ENCODE results near the gene PPFIA3.

The PPFIA3 gene

DNA sequence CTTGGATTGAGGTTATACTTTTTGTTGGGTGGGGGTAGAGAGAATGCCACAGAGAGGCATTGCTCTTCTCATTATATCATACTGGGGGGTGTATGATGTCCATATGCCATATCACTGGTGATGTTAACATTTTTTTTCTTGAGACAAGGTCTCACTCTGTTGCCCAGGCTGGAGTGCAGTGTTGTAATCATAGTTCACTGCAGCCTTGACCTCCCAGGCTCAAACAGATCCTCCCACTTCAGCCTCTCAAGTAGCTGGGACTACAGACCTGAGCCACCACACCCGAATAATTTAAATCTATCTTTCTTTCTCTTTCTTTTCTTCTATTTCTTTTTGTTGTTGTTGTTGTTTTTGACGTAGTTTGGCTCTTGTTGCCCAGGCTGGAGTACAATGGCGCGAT, 39.0 kb upstream of the PPFIA3 start:
- peaks cover 3% of the 10 kb centered on the region for H3K9me3 Mint-ChIP-seq
- H3K27me3 Mint-ChIP-seq (ENCODE audit: low read depth, poor library complexity) = peaks cover 38% of the 10 kb centered on the region
- no peak overlapping the region for H3K4me3 Mint-ChIP-seq
- peaks cover 10% of the 10 kb centered on the region for H3K4me1 Mint-ChIP-seq
- H3K27ac Mint-ChIP-seq = no peak overlapping the region
- no peaks in the 10 kb centered on the region for H3K36me3 Mint-ChIP-seq (ENCODE audit: low read depth)
- no peak for DNase-seq
- TF ChIP-seq, protein P1, sequence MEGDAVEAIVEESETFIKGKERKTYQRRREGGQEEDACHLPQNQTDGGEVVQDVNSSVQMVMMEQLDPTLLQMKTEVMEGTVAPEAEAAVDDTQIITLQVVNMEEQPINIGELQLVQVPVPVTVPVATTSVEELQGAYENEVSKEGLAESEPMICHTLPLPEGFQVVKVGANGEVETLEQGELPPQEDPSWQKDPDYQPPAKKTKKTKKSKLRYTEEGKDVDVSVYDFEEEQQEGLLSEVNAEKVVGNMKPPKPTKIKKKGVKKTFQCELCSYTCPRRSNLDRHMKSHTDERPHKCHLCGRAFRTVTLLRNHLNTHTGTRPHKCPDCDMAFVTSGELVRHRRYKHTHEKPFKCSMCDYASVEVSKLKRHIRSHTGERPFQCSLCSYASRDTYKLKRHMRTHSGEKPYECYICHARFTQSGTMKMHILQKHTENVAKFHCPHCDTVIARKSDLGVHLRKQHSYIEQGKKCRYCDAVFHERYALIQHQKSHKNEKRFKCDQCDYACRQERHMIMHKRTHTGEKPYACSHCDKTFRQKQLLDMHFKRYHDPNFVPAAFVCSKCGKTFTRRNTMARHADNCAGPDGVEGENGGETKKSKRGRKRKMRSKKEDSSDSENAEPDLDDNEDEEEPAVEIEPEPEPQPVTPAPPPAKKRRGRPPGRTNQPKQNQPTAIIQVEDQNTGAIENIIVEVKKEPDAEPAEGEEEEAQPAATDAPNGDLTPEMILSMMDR (IDR thresholded peaks at IDR 0.05) = no peak

DNA sequence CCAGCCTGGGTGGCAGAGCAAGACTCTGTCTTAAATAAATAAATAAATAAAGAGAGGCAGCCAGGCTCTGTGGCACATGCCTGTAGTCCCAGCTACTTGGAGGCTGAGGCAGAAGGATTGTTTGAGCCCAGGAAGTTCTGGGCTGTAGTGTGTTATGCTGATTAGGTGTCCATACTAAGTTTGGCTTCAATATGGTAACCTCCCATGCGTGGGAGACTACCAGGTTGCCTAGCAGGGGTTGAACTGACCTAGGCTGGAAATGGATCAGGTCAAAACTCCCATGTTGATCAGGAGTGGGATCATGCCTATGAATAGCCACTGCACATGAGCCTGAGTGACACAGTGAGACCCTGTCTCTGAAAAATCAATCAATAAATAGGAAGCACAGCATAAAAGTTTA, 38.1 kb upstream of the PPFIA3 start:
- Mint-ChIP-seq H3K27ac (no peak overlapping the region), H3K36me3 (ENCODE audit: low read depth) (peaks cover 3% of the 10 kb centered on the region), H3K4me3 (no peak overlapping the region)

DNA sequence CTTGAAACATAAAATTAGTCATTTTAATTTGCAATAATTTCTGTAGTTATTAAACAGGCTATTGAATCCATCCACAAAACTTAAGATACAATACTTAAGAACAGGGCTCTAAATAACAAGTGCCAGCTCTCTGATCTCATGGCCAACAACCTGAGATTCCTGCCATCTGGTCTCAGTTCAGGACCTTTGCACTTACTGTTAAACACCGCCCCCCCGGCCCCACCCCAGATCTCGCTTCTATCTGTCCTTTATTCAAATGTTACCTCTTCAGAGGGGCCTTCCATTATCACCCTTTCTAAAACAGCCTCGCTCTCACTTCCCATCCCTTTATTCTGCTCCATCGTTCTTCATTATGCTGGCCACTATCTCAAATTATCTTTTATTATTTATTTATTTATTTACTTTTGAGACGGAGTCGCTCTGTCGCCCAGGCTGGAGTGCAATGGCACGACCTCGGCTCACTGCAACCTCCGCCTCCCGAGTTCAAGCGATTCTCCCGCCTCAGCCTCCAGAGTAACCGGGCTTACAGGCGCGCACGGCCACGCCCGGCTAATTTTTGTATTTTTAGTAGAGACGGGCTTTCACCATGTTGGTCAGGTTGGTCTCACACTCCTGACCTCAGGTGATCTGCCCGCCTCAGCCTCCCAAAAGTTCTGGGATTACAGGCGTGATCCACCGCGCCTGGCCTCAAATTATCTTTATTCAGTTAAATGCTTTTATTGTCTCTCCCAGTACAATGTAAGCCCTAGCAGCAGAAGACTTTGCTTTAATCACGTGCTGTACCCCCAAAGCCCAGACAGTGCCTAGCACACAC, 34.9 kb upstream of the PPFIA3 start:
- H3K27ac Mint-ChIP-seq = peak overlapping the region; percentile 96
- TF ChIP-seq, protein P1 (IDR thresholded peaks at IDR 0.05) = no peak
- H3K4me3 Mint-ChIP-seq = peak overlapping the region; percentile 98
- H3K36me3 Mint-ChIP-seq (ENCODE audit: low read depth) = peaks cover 27% of the 10 kb centered on the region
- H3K27me3 Mint-ChIP-seq (ENCODE audit: low read depth, poor library complexity) = peaks cover 29% of the 10 kb centered on the region
- no peak for DNase-seq
- peaks cover 3% of the 10 kb centered on the region for H3K9me3 Mint-ChIP-seq
- H3K4me1 Mint-ChIP-seq = peaks cover 34% of the 10 kb centered on the region

More for the DNA sequence above, 38.1 kb upstream of the PPFIA3 start:
- peaks cover 3% of the 10 kb centered on the region for H3K9me3 Mint-ChIP-seq
- H3K4me1 Mint-ChIP-seq = peaks cover 15% of the 10 kb centered on the region
- no peak for DNase-seq
- peaks cover 39% of the 10 kb centered on the region for H3K27me3 Mint-ChIP-seq (ENCODE audit: low read depth, poor library complexity)
- TF ChIP-seq, protein P1 (IDR thresholded peaks at IDR 0.05) = no peak

DNA sequence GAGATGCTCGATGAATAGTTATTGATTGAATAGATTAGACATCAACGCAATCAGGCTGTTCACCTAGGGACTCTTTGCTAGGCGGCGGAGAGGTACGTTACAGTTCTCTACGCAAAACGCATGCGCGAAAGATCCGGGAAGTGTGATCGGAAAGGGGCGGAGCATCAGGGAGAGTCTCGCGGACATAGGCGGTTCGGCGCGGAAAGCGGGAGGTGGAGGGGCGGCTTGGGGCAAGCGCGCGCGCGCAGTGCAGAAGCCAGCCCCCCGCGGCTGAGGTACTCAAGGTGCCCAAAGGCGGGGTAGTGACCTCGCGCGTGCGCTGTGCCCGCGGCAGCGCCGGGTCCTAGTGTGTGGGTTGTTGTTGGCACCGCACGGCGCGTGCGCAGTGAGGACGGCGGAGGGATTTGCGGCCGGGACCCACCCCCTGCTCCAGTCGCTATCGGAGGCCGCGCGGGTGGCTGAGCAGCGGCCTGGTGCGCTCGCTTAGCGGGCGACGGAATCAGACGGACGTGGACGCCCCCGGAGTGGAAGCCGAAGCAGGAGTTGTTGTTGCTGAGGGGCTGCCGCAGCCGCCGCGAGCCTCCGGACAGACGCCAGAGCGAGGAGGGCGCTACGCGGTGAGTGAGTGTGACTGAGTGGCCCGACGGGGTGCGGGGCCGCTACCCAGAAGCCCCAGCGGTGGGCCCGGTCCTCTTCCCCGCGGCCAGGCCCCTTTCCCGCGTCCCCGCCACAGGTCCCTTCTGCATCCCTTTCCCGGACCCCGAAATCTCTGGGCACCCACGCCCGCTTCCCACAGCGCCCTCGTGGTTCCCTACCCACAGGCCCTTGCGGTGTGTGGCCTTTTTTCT, 34.1 kb upstream of the PPFIA3 start, which contains the start of gene SNRNP70:
SNRNP70 (plus strand) TSS at position 432 of the 848 bp plus-strand sequence. CDS start 964 bp downstream, outside the sequence.
- Mint-ChIP-seq H3K36me3 (ENCODE audit: low read depth) (peaks cover 33% of the 10 kb centered on the region), H3K27me3 (ENCODE audit: low read depth, poor library complexity) (peaks cover 27% of the 10 kb centered on the region), H3K27ac (peak within 1 kb of the TSS; percentile 96), H3K4me3 (peak within 1 kb of the TSS; percentile 98), H3K4me1 (peaks cover 39% of the 10 kb centered on the region), H3K9me3 (peaks cover 3% of the 10 kb centered on the region)
- peak; percentile 99 for DNase-seq
- TF ChIP-seq, protein P1 (IDR thresholded peaks at IDR 0.05) = no peak

DNA sequence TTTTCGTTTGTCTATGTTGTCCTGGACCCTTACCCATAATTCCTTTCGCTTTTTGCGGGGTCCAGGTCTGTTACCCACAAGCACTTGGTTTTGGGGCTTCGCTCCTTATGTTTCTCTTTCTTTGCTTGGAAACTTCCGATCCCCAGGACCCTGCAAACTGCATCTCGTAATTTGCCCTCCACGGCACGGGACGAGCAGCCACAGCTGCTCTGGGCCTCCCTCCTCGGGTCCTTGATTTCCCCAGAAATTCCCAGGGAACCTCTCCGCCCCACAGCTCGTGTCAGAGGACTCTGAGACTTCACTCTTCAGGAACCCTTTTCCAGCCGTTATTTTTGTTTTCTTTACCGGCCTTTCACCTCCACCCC, 33.5 kb upstream of the PPFIA3 start:
- Mint-ChIP-seq H3K27me3 (ENCODE audit: low read depth, poor library complexity) (peaks cover 22% of the 10 kb centered on the region), H3K4me1 (peaks cover 41% of the 10 kb centered on the region), H3K27ac (peak overlapping the region; percentile 94), H3K36me3 (ENCODE audit: low read depth) (peaks cover 39% of the 10 kb centered on the region), H3K4me3 (peak overlapping the region; percentile 98), H3K9me3 (peaks cover 3% of the 10 kb centered on the region)
- no peak for DNase-seq
- TF ChIP-seq, protein P1 (IDR thresholded peaks at IDR 0.05) = no peak

Measured in nephron progenitor cell (in vitro differentiated cells).